SU-DHL-6 (cell line): ENCODE results near the gene CLDN5.

Source experiments
- H2AFZ ChIP-seq: fragments of 200-600 bp; sonication (generic); 2 replicates; pipeline ENCODE4 v1.6.1; 2014; ENCODE audit warnings: low read depth, mild to moderate bottlenecking, moderate library complexity, mixed read lengths, antibody characterized with exemption, low read length; ENCODE audit not compliant: severe bottlenecking
- H3F3A ChIP-seq: fragments of 200-600 bp; shearing (Covaris generic); 2 replicates; pipeline ENCODE4 v1.6.0; 2016; ENCODE audit warnings: antibody characterized with exemption, mild to moderate bottlenecking; ENCODE audit not compliant: insufficient read depth
- H3K27ac ChIP-seq: fragments of 200-600 bp; sonication (generic); 2 replicates; pipeline ENCODE4 v1.5.1; 2016; ENCODE audit warnings: low read depth, mild to moderate bottlenecking, low read length, moderate library complexity, mixed read lengths
- H3K27me3 ChIP-seq: fragments of 200-600 bp; sonication (generic), shearing (Covaris generic); 2 replicates; pipeline ENCODE4 v1.6.0; 2014; ENCODE audit warnings: mild to moderate bottlenecking, low read length
- H3K36me3 ChIP-seq: fragments of 200-600 bp; sonication (generic); 2 replicates; pipeline ENCODE4 v1.6.1; 2014; ENCODE audit warnings: mild to moderate bottlenecking, low read length, mixed read lengths
- H3K4me2 ChIP-seq: fragments of 300-600, 200-600 bp; shearing (Covaris generic), sonication (generic); 2 replicates; pipeline ENCODE4 v1.6.0; 2014; ENCODE audit warnings: low read length, low read depth, mild to moderate bottlenecking; ENCODE audit not compliant: poor library complexity, severe bottlenecking
- H3K4me3 ChIP-seq: fragments of 200-600 bp; sonication (generic); 2 replicates; pipeline ENCODE4 v1.5.1; 2014; ENCODE audit warnings: antibody characterized with exemption, low read length, mild to moderate bottlenecking, mixed read lengths; ENCODE audit not compliant: insufficient read depth, poor library complexity, severe bottlenecking
- H3K79me2 ChIP-seq: fragments of 200-600 bp; sonication (generic); 2 replicates; pipeline ENCODE4 v1.6.1; 2014; ENCODE audit warnings: mild to moderate bottlenecking, low read length, moderate library complexity; ENCODE audit not compliant: insufficient read depth
- H3K9ac ChIP-seq: fragments of 200-600 bp; sonication (generic); 2 replicates; pipeline ENCODE4 v1.7.0; 2014; ENCODE audit warnings: mild to moderate bottlenecking, low read length
- H3K9me2 ChIP-seq: fragments of 200-600 bp; sonication (generic); replicated peaks from 2 replicates; pipeline ENCODE4 v1.6.1; 2014; ENCODE audit warnings: low read length; ENCODE audit not compliant: insufficient read depth
- H3K9me3 ChIP-seq: fragments of 200-600 bp; sonication (generic); 2 replicates; pipeline ENCODE4 v1.6.1; 2014; ENCODE audit warnings: low read length, mixed read lengths; ENCODE audit not compliant: insufficient read depth
- H4K20me1 ChIP-seq: fragments of 200-600 bp; sonication (generic); 2 replicates; pipeline ENCODE4 v1.6.1; 2014; ENCODE audit warnings: low read depth, mild to moderate bottlenecking, antibody characterized with exemption, low read length, moderate library complexity, mixed read lengths
- EZH2phosphoT487 ChIP-seq: fragments of 200-600 bp; sonication (generic), shearing (Covaris generic); conservative IDR thresholded peaks from 2 replicates; pipeline ENCODE4 v1.6.1; 2018; ENCODE audit warnings: mild to moderate bottlenecking, antibody characterized with exemption, low read length, moderate library complexity, mixed read lengths
- TF ChIP-seq, protein P1 (sequence below): fragments of 200-600 bp; sonication (generic); IDR thresholded peaks from one replicate; pipeline ENCODE4 v1.5.1; 2017; ENCODE audit warnings: antibody characterized with exemption, mild to moderate bottlenecking, low read length, moderate library complexity; ENCODE audit not compliant: insufficient read depth, poor library complexity, severe bottlenecking

CLDN5 gene

DNA sequence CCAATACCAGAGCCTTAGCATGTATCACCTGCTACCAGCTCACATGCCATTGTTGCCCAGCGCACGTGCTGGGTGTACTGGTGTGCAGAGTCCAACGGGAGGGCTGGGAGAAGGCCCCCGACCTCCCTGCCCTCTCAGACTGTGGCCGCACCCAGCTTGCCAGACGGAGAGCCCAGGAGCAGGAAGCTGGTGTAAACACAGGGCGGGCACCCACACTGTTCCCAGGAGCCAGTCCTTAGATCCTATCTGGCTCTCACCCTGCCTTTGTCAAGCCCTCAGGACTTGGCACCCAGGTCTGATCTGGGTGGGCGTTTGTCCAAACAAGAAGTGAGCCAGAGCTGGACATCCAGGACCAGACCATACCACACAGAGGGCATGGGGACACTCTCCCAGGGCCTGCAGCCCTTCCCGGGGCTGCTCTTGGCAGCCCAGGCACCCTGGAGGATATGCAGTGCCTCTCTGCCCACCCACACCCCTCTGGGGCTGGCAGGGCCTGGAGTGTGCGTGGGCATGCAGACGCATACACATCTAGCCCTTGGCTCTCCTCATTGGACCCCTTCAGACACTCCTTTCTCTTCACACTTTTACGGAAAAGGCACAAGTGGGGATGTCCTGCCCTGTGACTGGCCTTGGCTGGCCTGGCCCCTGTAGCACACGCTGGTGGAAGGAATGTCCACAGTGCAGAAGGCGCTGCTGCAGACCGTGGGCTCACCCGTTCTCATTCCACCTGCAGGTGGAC is 19.9 kb upstream of the CLDN5 start:
- H3K9ac ChIP-seq = no peak overlapping the region
- no peaks in the 10 kb centered on the region for H3K36me3 ChIP-seq
- no peaks in the 10 kb centered on the region for H3F3A ChIP-seq
- H2AFZ ChIP-seq = no peak overlapping the region
- no peaks in the 10 kb centered on the region for H3K79me2 ChIP-seq
- no peaks in the 10 kb centered on the region for H4K20me1 ChIP-seq
- TF ChIP-seq EZH2phosphoT487 = no peak
- TF ChIP-seq, protein P1, sequence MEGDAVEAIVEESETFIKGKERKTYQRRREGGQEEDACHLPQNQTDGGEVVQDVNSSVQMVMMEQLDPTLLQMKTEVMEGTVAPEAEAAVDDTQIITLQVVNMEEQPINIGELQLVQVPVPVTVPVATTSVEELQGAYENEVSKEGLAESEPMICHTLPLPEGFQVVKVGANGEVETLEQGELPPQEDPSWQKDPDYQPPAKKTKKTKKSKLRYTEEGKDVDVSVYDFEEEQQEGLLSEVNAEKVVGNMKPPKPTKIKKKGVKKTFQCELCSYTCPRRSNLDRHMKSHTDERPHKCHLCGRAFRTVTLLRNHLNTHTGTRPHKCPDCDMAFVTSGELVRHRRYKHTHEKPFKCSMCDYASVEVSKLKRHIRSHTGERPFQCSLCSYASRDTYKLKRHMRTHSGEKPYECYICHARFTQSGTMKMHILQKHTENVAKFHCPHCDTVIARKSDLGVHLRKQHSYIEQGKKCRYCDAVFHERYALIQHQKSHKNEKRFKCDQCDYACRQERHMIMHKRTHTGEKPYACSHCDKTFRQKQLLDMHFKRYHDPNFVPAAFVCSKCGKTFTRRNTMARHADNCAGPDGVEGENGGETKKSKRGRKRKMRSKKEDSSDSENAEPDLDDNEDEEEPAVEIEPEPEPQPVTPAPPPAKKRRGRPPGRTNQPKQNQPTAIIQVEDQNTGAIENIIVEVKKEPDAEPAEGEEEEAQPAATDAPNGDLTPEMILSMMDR = no peak
- H3K4me3 ChIP-seq = no peak overlapping the region
- H3K9me3 ChIP-seq = no peaks in the 10 kb centered on the region
- no peaks in the 10 kb centered on the region for H3K27me3 ChIP-seq
- H3K4me2 ChIP-seq = no peak overlapping the region
- H3K27ac ChIP-seq = no peak overlapping the region
- no peaks in the 10 kb centered on the region for H3K9me2 ChIP-seq

DNA sequence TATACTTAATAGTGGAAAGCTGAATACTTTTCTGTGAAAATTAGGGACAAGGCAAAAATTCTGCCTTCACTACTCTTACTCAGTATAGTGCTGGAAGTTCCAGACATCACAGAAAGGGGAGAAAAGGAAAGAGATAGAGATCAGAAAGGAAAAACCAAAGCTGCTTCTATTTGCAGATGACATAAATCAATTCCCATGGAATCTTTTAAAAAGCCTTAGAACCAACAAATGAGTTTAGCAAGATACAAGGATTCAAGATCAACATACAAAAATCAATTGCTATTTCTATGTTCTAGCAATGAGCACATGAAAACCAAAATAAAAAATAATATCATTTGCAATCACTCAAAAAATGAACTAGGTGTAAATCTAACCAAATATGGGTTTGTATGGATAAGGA is 16.2 kb upstream of the CLDN5 start:
- H3K9me3 ChIP-seq = no peaks in the 10 kb centered on the region
- H4K20me1 ChIP-seq = no peaks in the 10 kb centered on the region

DNA sequence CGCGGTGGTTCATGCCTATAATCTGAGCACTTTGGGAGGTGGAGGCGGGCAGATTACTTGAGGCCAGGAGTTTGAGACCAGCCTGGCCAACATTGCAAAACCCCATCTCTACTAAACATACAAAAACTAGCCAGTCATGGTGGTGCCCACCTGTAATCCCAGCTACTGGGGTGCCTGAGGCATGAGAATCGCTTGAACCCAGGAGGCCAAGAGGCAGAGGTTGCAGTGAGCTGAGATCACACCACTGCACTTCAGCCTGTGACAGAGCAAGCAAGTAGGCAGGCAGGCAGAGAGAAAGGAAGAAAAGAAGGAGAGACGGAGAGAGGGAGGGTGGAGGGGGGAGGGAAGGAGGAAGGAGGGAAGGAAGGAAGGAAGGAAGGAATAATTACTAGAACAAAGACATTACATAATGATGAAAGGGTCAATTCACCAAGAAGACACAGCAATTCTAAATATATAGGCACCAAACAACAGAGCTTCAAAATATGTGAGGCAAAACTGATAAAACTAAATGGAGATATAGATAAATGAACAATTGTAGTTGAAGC is 13.8 kb upstream of the CLDN5 start:
- no peak for TF ChIP-seq EZH2phosphoT487
- TF ChIP-seq, protein P1 = no peak
- no peaks in the 10 kb centered on the region for H3K36me3 ChIP-seq

More for the DNA sequence above, 16.2 kb upstream of the CLDN5 start:
- H2AFZ ChIP-seq = no peak overlapping the region
- H3K79me2 ChIP-seq = no peaks in the 10 kb centered on the region
- TF ChIP-seq EZH2phosphoT487 = no peak
- TF ChIP-seq, protein P1 = no peak
- no peak overlapping the region for H3K27ac ChIP-seq
- H3F3A ChIP-seq = no peaks in the 10 kb centered on the region
- H3K36me3 ChIP-seq = no peaks in the 10 kb centered on the region
- no peaks in the 10 kb centered on the region for H3K27me3 ChIP-seq
- H3K9ac ChIP-seq = no peak overlapping the region
- no peak overlapping the region for H3K4me2 ChIP-seq
- no peaks in the 10 kb centered on the region for H3K9me2 ChIP-seq
- no peak overlapping the region for H3K4me3 ChIP-seq

More for the DNA sequence above, 13.8 kb upstream of the CLDN5 start:
- H3K9me2 ChIP-seq = no peaks in the 10 kb centered on the region
- no peak overlapping the region for H3K9ac ChIP-seq
- no peak overlapping the region for H3K4me3 ChIP-seq
- H3K4me2 ChIP-seq = no peak overlapping the region
- H2AFZ ChIP-seq = no peak overlapping the region
- H3K9me3 ChIP-seq = no peaks in the 10 kb centered on the region
- H3K79me2 ChIP-seq = no peaks in the 10 kb centered on the region
- H3K27me3 ChIP-seq = no peaks in the 10 kb centered on the region
- H4K20me1 ChIP-seq = no peaks in the 10 kb centered on the region
- no peak overlapping the region for H3K27ac ChIP-seq
- H3F3A ChIP-seq = no peaks in the 10 kb centered on the region
